Measurements from ENCODE around the gene NANOS3. TPM values are rescaled to one million over a fixed set of nuclear protein-coding genes. Genes with fewer than 3 reads are reported as not detected.

Gene NANOS3
- total and polyA plus RNA-seq, 9 of the 15 experiments (the other 6 are each of a cell fraction or from before 2014, with no cell fraction given): not detected

GRCh38 chr19:13847407-13848339, 29.3 kb upstream of the NANOS3 start (continued):
- TF ChIP-seq, protein P1, sequence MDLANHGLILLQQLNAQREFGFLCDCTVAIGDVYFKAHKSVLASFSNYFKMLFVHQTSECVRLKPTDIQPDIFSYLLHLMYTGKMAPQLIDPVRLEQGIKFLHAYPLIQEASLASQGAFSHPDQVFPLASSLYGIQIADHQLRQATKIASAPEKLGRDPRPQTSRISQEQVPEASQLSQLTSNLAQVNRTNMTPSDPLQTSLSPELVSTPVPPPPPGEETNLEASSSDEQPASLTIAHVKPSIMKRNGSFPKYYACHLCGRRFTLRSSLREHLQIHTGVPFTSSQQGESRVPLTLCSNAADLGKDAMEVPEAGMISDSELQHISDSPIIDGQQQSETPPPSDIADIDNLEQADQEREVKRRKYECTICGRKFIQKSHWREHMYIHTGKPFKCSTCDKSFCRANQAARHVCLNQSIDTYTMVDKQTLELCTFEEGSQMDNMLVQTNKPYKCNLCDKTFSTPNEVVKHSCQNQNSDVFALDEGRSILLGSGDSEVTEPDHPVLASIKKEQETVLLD (IDR thresholded peaks at IDR 0.05): 0 out of 2 replicates have a peak, but pooled peaks have one; percentile 31
- TF ChIP-seq TAF9B (IDR thresholded peaks at IDR 0.05; ENCODE audit: partially characterized antibody) (peak; percentile 57), ZNF12 (CRISPR knock-in tag; IDR thresholded peaks at IDR 0.05) (no peak), JUNB (CRISPR knock-in tag; conservative IDR thresholded peaks at IDR 0.05) (no peak), BCLAF1 (IDR thresholded peaks at IDR 0.05; ENCODE audit: borderline replicate concordance in 1 of 2, control insufficient read depth in 1 of 2, low read depth in 2 of 2, low read length in 1 of 2) (0 out of 4 replicates have a peak, but pooled peaks of 1 of the 2 experiments have one; percentile 56), SMARCE1 (IDR thresholded peaks at IDR 0.05) (peak; percentile 50), NR2F6 (CRISPR knock-in tag; IDR thresholded peaks at IDR 0.05) (no peak), KAT8 (IDR thresholded peaks at IDR 0.05; ENCODE audit: low read depth) (no peak), MTA3 (IDR thresholded peaks at IDR 0.05; ENCODE audit: borderline replicate concordance) (peak; percentile 79), PBX2 (CRISPR knock-in tag; IDR thresholded peaks at IDR 0.05; ENCODE audit: low read depth) (no peak), PBX2 (tag; conservative IDR thresholded peaks at IDR 0.05; ENCODE audit: low read depth) (no peak), CCAR2 (IDR thresholded peaks at IDR 0.05; ENCODE audit: low read depth, low read length) (no peak), KLF13 (tag; IDR thresholded peaks at IDR 0.05; ENCODE audit: borderline replicate concordance, low read depth) (peak; percentile 47; the same call in 1 of the 2 replicates), SP1 (CRISPR knock-in tag; IDR thresholded peaks at IDR 0.05) (peak; percentile 51), ETS1 (conservative IDR thresholded peaks at IDR 0.05; ENCODE audit: control insufficient read depth, low read depth, low read length) (peak; percentile 57; the same call in 1 of the 2 replicates), RHOXF2B (CRISPR knock-in tag; conservative IDR thresholded peaks at IDR 0.05) (no peak), ZNF76 (CRISPR knock-in tag; IDR thresholded peaks at IDR 0.05; ENCODE audit: borderline replicate concordance) (no peak)
